Activated CD8-positive, alpha-beta memory T cell treated with anti-CD3 and anti-CD28 coated beads for 4 hours (primary cell): Measurements from ENCODE around the gene ZNF185.

Experiments
- DNase-seq, 2 donors: peaks; one replicate each; pipeline ENCODE4 v3.0.0-alpha.2; 2020; ENCODE audit warnings: low read depth in 2 of 2

The ZNF185 gene

DNA sequence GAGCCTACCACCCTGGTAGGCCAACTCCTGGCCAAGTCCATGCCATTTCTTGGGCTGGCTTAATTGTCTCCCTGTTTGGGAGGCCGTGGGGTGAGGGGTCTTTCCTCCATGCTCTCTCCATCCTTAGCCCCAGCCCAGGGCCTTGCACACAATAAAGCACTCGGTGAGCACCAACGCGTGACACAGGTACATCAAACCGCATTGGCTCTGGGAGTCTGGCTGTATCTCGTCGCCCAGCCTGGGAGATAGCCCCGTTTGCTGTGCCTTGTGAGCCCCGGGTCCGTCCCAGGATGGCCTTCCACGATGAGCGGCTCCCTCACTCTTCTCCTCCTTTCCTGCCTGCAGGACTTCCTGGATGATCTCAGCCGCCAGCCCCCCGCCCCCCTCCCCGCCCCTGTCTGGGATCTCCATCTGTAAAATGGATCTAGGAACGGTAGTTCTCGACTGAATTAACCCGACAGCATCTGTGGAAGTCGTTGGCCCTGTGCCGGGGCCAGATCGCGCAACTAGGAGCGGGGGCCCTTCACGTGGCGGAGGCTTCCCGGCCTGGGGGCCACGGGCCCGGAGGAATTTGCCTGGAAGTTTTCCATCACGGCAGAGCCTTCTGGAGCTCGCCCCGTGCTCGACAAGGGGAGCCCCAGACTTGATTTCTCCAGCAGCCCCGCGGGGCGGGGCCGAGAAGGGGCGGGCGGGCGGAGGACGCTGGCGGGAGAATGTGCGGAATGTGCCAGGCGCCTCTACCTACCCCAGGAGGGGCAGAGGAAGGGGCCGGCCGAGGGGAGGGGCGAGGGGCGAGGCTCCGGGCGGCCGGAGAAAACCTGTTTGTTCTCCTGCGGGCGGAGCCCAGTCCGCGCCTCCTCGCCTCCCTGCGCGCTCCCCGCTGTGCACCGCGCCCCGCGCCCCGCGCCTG lies at the start of gene ZNF185:
TSS of gene ZNF185 (plus strand) at position 846 of the 910 bp plus-strand sequence. CDS start 16,423 bp downstream, outside the sequence.
- DNase-seq = no peak

DNA sequence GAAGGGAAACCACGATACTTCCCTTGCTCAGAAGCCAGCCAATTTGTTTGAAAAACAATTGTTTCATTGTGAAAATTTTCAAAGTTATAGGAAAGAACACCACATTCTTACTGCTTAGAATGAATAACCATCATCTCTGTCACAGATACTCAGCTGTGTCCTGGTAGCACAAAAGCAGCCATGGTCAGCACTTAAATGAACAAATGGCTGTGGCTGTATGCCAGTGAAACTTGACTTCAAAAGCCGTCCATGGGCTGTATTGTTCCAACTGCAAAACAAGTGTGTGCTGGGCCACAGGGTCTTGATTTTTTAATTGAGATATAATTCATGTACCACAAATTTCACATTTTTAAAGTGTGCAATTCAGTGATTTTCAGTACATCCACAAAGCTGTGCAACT lies 47.4 kb upstream of the ZNF185 start:
- no peak for DNase-seq

DNA sequence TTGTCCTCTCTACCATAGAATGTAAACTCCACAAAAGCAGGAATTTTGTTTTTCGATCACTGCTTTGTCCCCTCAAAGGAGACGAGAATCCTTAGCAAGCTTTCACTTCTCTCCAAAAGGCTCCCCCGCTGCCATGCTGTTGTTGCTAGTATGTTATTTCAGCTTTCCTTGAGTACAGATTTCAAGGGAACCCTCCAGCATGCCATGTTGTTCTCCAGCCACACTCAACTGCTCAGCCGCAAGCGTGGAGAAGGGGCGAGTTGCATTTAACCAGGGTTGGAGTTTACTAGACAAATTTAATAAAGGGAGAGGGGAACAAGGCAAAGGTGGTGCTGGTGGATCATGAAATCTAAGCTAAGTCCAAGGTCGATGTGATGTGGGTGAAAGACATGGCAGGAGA lies 43.9 kb upstream of the ZNF185 start:
- DNase-seq = no peak

DNA sequence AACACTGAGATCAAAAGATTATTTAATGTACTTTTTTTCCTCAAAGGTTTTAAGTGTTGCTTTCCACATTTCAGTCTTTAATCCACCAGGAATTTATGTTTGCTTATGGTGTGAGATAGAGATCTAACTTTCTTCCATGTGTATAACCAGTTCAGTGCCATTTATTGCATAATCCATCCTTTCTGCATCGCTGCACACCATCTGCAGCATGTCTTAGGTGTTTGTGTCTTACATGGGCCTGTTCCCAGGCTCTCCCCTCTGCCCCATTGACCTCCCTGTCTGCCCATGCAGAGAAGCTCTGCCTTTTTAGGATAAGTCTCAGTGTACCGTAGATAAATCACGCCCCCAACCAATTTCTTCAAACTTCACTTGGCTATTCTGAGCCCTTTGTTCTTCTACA lies 36.8 kb upstream of the ZNF185 start:
- no peak for DNase-seq

DNA sequence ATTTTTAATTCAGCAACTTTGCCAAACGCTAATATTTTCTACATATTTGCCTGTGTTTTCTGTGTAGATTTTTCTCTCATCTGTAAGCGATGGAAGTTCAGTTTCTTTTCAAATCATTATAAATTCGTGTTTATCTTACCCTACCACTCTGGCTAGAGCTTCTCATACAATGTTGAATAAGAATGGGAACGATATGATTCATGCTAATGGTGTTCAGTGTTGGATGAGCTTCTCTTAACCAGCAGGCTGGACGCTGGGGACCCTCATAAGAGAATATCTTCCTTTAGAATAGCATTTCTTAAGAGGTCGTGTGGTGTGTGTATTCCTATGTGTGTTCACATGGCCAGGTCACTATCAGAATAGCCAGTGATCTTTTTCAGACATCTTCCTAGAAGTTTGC lies 36.0 kb upstream of the ZNF185 start:
- DNase-seq = no peak

DNA sequence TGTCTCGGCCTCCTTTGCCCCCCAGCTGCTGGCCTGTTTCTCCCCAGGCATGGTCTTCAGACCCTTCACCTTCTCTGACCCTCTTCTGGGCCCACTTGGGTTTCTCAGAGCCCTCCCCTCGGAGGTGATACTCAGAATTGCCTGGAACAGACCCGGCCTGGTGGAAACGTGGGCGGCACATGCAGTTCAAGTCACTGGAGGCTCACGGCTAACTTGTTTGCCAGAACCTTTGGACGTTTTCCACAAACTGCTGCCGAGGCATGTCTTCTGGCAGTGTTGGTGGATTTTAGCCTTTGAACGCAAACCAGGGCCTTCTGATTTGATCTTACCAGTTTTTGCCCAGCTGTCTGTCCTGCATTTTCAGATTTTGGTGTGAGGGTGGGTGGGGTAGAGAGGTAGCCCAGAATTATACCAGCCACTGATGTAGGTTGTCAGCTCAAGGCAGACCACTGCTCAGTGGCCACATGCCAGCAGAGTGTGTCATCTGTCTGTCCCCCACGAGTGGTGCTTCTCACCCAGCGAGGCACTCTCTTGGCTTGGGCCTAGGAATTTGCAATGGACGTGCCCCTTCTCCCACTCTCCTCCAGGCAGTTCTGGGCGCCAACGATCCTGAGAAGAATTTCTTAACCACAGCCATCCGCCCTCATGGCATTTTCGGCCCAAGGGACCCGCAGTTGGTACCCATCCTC lies 32.5 kb upstream of the ZNF185 start:
- DNase-seq = no peak

DNA sequence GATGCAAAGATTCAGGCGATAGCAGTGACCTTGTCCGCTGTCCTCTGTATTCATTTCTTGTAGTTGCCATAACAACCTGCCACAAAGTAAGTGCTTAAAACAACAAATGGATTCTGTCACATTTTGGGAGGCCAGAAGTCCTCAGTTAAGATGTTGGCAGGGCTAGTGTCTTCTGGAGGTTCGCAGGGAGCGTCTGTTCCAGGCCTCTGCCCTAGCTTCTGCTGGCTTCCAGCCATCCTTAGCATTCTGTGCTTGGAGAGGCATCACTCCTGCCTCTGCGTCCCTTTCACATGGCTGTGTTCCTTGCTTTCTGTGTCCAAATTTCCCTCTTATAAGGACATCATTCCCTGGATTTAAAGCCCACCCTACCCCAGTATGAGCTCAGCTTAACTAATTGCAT lies 31.5 kb upstream of the ZNF185 start:
- DNase-seq = no peak

DNA sequence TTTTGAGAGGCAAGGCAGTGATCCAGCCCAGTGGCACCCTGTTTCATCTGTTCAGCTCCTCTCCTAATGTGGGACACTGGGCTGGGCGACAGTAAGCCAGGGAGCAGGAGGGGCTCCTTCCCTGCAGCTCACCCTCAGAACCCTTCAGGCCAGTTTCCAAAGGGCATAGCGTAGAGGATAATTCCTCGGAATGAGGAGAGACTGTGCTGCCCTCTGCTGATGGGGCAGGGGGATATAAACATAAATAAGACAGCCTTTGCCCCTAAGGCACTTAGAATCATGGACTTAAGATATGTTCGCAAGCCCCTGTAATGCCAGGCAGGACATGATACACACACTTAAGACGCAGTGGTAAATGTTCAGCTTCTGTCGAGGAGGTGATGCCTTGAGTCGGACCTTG lies 27.9 kb upstream of the ZNF185 start:
- DNase-seq = no peak

DNA sequence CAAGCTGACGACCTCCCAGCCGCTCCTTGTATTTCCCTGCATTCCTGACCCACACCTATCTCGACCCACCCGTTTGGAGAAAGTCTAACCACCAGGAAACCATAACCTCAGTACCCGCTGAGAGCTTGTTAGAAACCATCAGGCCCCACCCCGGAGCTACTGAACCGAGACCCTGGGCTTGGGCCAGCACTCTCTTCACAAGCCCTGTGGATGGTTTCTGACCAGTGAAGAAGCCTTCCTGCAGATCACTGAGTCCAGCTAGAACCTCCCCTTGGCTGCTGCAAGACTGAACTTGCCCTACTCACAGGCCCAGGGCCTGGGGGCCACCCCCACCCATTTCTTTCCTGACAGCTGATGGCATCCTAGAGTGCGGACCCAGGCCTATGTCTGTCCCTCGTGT lies 26.6 kb upstream of the ZNF185 start:
- DNase-seq = no peak

DNA sequence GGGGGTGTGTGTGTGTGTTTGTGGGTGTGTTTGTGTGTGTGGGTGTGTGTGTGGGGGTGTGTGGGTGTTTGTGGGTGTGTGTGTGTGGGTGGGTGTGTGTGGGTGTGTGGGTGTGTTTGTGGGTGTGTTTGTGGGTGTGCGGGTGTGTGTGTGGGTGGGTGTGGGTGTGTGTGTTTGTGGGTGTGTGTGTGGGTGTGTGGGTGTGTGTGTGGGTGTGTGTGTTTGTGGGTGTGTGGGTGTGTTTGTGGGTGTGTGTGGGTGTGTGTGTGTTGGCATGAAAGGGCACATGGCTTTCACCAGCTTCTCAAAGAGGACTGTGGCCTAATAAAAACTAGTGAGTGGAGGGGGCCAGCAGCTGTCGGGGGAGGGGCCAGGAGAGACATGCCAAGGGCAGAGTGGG lies 25.3 kb upstream of the ZNF185 start:
- DNase-seq = no peak

DNA sequence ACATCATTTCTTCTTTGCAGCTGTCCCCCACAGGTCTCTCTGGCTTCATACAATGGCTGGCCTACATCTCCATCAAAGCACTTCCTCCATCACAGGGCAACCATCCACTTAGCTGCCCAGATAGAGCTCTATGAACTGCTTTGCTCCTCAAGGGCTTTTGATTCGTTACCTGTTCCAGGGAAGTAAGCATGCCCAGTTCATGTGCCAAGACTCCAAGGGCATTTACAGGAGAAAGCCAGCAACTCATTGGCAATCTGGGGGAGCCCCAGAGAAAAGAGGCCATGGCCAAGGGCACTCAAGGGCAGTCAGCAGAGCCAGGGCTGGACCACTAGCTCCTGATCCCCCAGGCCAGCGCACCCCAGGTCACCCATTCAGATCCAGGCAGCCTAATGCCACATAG lies 24.5 kb upstream of the ZNF185 start:
- DNase-seq = no peak

DNA sequence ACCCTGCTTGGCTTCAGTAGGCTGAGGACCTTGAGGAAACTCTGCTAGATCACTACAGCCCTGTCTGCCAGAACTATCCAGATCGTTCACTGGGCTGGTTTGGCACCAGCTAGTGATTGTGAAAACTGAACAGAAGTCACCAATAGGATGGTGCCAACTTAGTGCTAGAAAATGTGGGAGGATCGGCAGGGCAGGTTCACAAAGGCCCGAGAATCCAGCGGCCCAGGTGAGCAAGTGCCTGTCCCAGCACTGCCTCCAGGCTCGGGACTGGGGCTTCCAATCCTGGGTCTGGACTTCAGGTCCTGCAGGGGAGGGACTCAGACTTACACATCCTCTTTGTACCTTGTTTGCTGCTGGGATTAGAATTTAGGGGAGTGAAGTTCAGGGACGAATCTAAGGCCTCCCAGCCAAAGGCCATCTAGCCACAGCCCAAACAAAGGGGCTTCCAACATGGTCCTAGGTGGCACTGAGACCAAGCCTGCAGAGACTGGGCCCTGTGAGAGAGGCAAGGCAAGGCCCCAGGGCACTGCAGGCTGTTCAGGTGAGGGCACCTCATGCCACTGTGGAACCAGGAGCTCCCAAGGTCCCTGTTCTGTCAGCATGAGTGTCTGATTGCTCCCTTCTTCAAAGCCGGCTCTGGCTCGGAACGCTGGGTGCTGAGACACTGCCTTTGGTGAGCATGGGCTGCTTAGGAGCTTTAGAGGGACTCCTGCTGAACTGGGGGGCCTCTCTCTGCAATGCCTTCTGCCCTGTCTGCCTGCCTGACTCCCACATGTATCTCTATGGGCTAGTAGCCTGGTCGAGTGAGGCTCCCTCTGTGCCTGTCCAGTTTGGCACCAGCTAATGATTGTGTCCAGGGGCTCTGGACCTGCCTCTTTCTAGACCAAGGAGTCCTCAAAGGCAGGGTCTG lies 20.7 kb upstream of the ZNF185 start:
- DNase-seq = no peak

DNA sequence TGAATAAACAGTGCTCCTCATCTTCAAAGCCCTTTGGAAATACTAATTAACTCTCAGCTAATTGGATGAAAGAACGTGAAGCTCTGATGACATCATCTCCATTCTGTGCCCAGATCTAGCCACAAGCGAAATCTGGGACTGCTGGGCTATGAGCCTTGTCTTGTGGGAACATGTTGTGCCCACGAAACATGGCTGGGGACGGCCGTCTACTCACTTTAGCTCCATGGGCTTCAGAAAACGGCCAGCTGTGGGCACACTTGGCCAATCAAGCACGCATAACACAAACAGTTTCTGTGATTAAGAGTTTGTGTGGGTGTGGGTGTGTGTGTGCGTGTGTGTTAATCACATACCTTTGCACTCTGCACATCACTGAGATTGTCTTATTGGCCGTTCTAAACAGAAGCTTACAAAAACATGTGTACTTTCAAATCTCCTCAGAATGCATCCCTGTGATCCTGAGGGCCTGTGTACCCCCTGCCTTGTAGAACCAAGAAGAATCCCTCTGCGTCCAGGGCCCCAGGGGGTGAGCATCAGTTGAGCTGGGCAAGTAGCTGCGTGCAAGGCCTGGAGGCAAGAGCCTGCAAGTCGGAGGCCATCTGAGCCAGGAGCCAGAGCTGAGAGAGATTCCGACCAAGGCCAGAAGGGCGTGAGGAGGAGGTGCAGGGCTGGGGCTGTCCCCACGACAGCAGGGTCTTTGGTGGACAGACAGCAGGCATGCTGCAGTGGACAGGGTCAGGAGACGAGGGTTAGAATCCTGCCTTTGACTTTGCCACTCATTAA lies 18.7 kb upstream of the ZNF185 start:
- DNase-seq = no peak

DNA sequence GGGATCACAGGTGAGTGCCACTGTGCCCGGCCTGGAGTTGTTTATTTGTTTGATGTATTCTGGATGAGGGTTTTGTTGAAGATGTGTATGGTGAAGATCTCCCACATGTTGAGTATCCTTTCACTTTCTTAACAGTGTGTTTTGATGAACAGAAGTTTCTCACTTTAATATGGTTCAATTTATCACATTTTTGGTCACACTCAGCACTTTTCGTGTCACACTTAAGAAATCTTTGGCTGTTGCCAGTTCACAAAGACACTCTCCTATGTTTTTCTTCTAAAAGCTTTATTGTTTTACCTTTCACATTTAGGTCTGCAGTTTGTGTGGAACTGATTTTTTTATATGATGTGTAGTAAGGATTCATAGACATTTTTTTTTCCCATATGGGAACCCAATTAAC lies 16.6 kb upstream of the ZNF185 start:
- DNase-seq = no peak

DNA sequence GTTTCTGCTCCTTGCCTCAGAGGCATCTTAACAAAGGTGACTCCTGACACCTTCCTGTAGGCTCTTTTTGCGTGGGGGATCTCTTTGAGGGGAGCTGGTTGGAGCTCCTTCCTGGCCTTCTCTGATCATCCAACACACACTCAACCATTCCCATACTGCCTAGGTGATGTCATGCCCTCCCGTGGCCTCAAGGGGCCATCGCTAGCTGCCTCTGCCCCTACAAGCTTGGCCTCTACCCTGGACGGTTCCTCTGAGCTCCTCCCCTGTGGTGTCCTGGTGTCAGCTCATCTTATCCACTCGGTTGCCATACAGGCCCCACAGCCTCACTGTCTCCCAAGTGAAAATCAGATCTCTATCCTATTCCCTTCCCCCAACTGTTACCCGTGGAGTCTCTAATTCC lies 13.7 kb upstream of the ZNF185 start:
- DNase-seq = no peak

DNA sequence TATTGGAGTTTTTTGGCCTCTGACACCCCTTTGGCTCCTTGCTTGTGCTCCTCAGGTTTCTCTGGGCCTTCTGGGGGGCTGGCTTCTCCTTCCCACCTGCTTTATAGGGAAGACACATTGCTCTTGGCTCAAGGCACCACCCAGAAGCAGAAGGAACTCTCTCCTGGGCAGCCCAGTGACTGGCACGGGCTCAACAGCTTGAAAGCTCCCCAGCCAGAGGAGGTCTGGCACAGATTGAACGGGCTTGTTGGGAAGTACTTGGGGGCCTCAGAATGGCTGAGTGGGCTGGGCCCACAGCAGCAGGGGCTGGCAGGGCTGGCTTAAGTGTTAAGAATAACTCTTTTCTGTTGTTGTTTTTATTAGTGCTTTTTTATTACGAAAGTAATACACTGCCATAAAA lies 11.2 kb upstream of the ZNF185 start:
- DNase-seq = no peak

DNA sequence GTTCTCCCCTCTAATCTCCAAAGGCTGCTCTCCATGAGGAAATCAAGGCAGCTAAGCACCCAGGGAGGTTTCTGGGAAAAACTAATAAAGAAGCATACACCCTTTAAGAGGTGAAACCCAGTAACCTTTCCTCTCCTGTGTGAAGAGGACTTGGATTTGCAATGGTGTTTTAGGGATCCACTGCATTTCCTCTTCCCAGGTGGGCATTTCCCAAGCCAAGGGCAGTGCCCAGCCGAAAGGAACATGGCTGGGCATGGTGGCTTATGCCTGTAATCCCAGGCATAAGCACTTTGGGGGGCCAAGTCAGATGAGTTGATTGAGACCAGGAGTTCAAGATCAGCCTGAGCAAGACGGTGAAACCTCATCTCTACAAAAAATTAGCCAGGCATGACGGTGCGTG lies 5.4 kb upstream of the ZNF185 start:
- no peak for DNase-seq

DNA sequence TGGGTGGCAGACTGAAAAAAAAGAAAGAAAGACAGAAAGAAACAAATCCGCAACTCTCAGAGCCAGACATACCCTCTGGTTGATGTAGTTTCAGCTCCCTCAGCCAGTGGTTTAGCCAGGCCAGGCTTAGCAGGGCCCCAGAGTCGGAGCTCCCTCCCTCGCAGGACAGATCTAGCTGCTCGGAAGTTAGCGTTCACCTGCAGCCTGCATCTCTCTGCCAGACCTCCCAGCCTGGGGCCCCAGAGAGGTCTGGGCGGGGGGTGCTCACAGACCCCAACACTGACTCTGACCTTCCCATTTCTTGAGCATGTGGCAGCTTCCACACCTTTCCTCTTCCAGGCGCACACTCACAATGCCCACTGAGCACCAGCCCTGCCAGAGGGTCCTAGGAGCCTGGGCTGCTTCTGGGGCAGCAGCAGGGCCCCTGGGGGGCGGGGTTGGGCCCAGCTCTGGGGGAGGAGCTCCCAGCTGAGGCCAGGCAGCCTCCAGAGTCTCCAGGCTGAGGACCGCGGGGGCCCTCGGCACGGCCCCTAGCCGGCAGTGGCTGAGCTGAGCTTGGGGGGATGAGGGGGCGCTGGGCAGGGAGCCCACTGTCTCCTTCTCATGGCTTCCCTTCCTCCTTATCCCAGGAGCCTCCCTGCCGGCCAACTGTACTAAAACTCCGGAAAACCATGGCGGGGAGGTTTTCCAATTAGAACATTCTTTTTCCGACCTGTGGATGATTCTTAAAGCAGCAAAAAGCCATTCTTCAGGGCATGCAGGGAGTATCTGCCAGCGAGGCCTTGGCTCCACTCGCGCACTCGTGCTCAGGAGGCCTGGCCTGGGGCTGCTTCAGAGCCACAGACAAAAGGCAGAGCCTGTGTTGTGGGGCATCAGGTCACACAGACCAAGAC lies 4.6 kb upstream of the ZNF185 start:
- DNase-seq = no peak

DNA sequence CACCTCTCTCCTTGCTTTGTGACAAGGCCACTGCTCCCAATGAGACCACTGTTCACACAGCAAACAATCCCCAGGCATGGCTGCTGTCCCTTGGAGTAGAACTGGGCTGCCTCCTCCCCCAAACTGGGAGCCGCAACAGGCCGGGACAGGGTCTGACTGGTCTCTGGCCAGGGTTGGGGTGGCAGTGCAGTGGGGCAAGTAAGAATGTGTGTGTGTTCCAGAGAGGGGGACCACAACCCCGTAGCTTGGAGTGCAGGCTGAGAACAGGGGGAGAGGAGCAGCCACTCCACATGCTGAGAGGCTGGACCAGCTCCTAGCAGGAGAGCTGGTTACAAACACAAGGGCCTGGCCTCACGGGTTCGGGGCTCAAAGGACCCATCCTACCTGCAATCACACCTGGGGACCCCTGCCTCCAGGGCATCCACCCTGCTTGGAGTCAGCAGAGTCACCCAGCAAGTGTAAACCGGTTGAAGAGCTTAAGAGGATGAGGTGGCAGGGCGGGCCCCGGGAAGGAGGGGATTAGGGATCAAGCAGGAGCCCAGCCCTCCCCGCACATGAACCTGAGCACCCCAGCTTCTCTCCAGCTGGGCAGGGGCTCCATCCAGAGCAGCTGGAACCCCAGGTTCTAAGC lies 3.8 kb upstream of the ZNF185 start:
- DNase-seq = no peak

DNA sequence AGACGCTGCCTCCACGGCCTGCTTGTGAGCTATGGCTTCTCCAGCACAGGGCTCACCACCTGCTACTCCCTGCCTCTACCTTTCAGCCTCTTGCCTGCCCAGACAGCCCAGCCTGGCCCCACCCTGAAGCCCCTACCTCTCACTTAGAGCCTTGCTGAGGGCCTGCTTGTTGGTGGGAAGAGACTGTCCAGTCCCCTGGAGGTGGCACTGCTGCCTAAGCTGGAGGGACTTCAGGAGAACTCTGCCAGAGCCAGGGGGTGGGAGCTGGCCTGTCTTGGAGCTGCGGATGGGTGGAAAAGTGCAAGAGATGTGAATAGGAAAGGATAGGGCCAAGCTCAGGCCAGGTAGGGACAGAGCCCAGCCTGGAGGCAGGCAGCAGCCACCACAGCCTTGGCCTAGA lies 2.7 kb upstream of the ZNF185 start:
- no peak for DNase-seq
